Astrocyte (in vitro differentiated cells and primary cell): ENCODE measurements around the gene AKR1D1. TPM values are rescaled to one million over a fixed set of nuclear protein-coding genes. Genes with fewer than 3 reads are reported as not detected.
"Not testable (repeated sequence)": the region's sequence is repeated elsewhere in the genome, so short reads cannot be mapped to it uniquely, and the experiment has no call there.

ENCODE experiments used
- DNase-seq: peaks from one replicate; pipeline ENCODE4 v3.0.0-alpha.2; 2010; ENCODE audit warnings: low read depth
- FAIRE-seq: peaks from 2 replicates; lab custom pipeline; 2011; peaks lifted over from hg19 to GRCh38; lab: Jason Lieb, UNC
- H2AFZ ChIP-seq: 2 replicates; pipeline ENCODE4 v1.6.0; 2012; ENCODE audit warnings: low read depth, low read length, inconsistent platforms
- H3K27ac ChIP-seq: 2 replicates; pipeline ENCODE4 v1.5.1; 2011; ENCODE audit warnings: low read depth, low read length, inconsistent platforms
- H3K27me3 ChIP-seq: 2 replicates; pipeline ENCODE4 v1.6.0; 2011; ENCODE audit warnings: low read length, inconsistent platforms; ENCODE audit not compliant: insufficient read depth
- H3K36me3 ChIP-seq: 2 replicates; pipeline ENCODE4 v1.5.1; 2011; ENCODE audit warnings: low read length, inconsistent platforms; ENCODE audit not compliant: insufficient read depth
- H3K4me1 ChIP-seq: 2 replicates; pipeline ENCODE4 v1.5.1; 2011; ENCODE audit warnings: low read length, inconsistent platforms; ENCODE audit not compliant: insufficient read depth
- H3K4me2 ChIP-seq: 2 replicates; pipeline ENCODE4 v1.6.0; 2012; ENCODE audit warnings: low read length, inconsistent platforms
- H3K4me3 ChIP-seq: 2 replicates; pipeline ENCODE4 v1.5.1; 2011; ENCODE audit warnings: low read depth, mild to moderate bottlenecking, low read length, inconsistent platforms; ENCODE audit not compliant: insufficient read depth
- H3K79me2 ChIP-seq: 2 replicates; pipeline ENCODE4 v1.6.0; 2012; ENCODE audit warnings: mild to moderate bottlenecking, low read length, inconsistent platforms; ENCODE audit not compliant: insufficient read depth
- H3K9ac ChIP-seq: 2 replicates; pipeline ENCODE4 v1.6.0; 2012; ENCODE audit warnings: mild to moderate bottlenecking, low read length, inconsistent platforms
- H3K9me3 ChIP-seq: 2 replicates; pipeline ENCODE4 v1.5.1; 2012; ENCODE audit warnings: low read depth, mild to moderate bottlenecking, low read length, inconsistent platforms; ENCODE audit not compliant: insufficient read depth
- H4K20me1 ChIP-seq: 2 replicates; pipeline ENCODE4 v1.6.0; 2012; ENCODE audit warnings: low read length, inconsistent platforms; ENCODE audit not compliant: insufficient read depth
- H3K27ac Mint-ChIP-seq: one replicate; pipeline ENCODE4 v1.8.0; 2021; ENCODE audit warnings: mild to moderate bottlenecking, mixed read lengths; ENCODE audit not compliant: unreplicated experiment
- H3K27me3 Mint-ChIP-seq: one replicate; pipeline ENCODE4 v1.8.0; 2021; ENCODE audit warnings: low read depth, mixed read lengths; ENCODE audit not compliant: unreplicated experiment
- H3K36me3 Mint-ChIP-seq: one replicate; pipeline ENCODE4 v1.8.0; 2021; ENCODE audit warnings: low read depth, mixed read lengths; ENCODE audit not compliant: unreplicated experiment
- H3K4me1 Mint-ChIP-seq: one replicate; pipeline ENCODE4 v1.8.0; 2021; ENCODE audit warnings: low read depth, mixed read lengths; ENCODE audit not compliant: unreplicated experiment
- H3K4me3 Mint-ChIP-seq: one replicate; pipeline ENCODE4 v1.8.0; 2021; ENCODE audit warnings: mild to moderate bottlenecking, moderate library complexity, mixed read lengths; ENCODE audit not compliant: unreplicated experiment
- H3K9me3 Mint-ChIP-seq: one replicate; pipeline ENCODE4 v1.8.0; 2021; ENCODE audit warnings: mild to moderate bottlenecking, mixed read lengths; ENCODE audit not compliant: unreplicated experiment
- CTCF ChIP-seq: IDR thresholded peaks from 2 replicates; pipeline ENCODE4 v1.5.1; 2011; ENCODE audit warnings: low read depth, mild to moderate bottlenecking, inconsistent platforms, low read length, moderate library complexity; ENCODE audit not compliant: insufficient read depth
- EZH2 ChIP-seq: IDR thresholded peaks from 2 replicates; pipeline ENCODE4 v1.6.1; 2012; ENCODE audit warnings: mild to moderate bottlenecking, low read length, inconsistent platforms; ENCODE audit not compliant: insufficient read depth
- total RNA-seq: library from RNA; stranded (reverse); gene quantifications from 2 replicates; pipeline ENCODE4 v1.2.1, GENCODE V29; 2021

The AKR1D1 gene
- total RNA-seq, 1 donor from 2014 or later: not detected

- Histone ChIP-seq H3K4me1 (no peaks in the 10 kb centered on the region), H3K27me3 (peaks cover 5% of the 10 kb centered on the region), H3K4me3 (no peak overlapping the region), H3K79me2 (no peaks in the 10 kb centered on the region), H2AFZ (no peak overlapping the region), H3K36me3 (no peaks in the 10 kb centered on the region), H3K4me2 (no peak overlapping the region), H3K9me3 (no peaks in the 10 kb centered on the region), H3K27ac (no peak overlapping the region), H3K9ac (no peak overlapping the region), H4K20me1 (no peaks in the 10 kb centered on the region)
- Mint-ChIP-seq H3K27me3 (no peaks in the 10 kb centered on the region), H3K4me3 (no peak overlapping the region), H3K4me1 (peaks cover 24% of the 10 kb centered on the region), H3K36me3 (no peaks in the 10 kb centered on the region), H3K27ac (peak overlapping the region; percentile 38), H3K9me3 (no peaks in the 10 kb centered on the region)
- no peak for TF ChIP-seq CTCF
- no peak for TF ChIP-seq EZH2
- FAIRE-seq: no peak
- peak; percentile 55 for DNase-seq
Measured at GRCh38 chr7:138032770-138033169, 43.5 kb upstream of the AKR1D1 start.

- H3K4me3 ChIP-seq: no peak overlapping the region
- H3K27ac Mint-ChIP-seq: peak overlapping the region; percentile 38
- H3K36me3 Mint-ChIP-seq: no peaks in the 10 kb centered on the region
- no peaks in the 10 kb centered on the region for H3K4me1 ChIP-seq
- H2AFZ ChIP-seq: no peak overlapping the region
- peaks cover under 1% of the 10 kb centered on the region for H3K27me3 ChIP-seq
- no peak overlapping the region for H3K27ac ChIP-seq
- H3K4me3 Mint-ChIP-seq: no peak overlapping the region
- peaks cover 24% of the 10 kb centered on the region for H3K4me1 Mint-ChIP-seq
- TF ChIP-seq CTCF: no peak
- H3K79me2 ChIP-seq: no peaks in the 10 kb centered on the region
- no peak overlapping the region for H3K4me2 ChIP-seq
- FAIRE-seq (no peak), DNase-seq (no peak)
- no peaks in the 10 kb centered on the region for H3K27me3 Mint-ChIP-seq
- H4K20me1 ChIP-seq: no peaks in the 10 kb centered on the region
- H3K9me3 Mint-ChIP-seq: no peaks in the 10 kb centered on the region
- no peaks in the 10 kb centered on the region for H3K36me3 ChIP-seq
- no peaks in the 10 kb centered on the region for H3K9me3 ChIP-seq
- no peak overlapping the region for H3K9ac ChIP-seq
Measured at GRCh38 chr7:138033241-138033640, 43.0 kb upstream of the AKR1D1 start.

- Mint-ChIP-seq H3K27me3 (no peaks in the 10 kb centered on the region), H3K9me3 (peaks cover 14% of the 10 kb centered on the region), H3K36me3 (no peaks in the 10 kb centered on the region), H3K4me3 (no peak overlapping the region), H3K27ac (no peak overlapping the region), H3K4me1 (peaks cover 14% of the 10 kb centered on the region)
- no peak overlapping the region for H3K4me2 ChIP-seq
- H3K9ac ChIP-seq: no peak overlapping the region
- FAIRE-seq (no peak), DNase-seq (no peak)
- TF ChIP-seq CTCF: no peak
- no peak for TF ChIP-seq EZH2
- no peaks in the 10 kb centered on the region for H3K36me3 ChIP-seq
- no peaks in the 10 kb centered on the region for H3K79me2 ChIP-seq
- H3K27ac ChIP-seq: no peak overlapping the region
- H3K27me3 ChIP-seq: no peaks in the 10 kb centered on the region
- no peaks in the 10 kb centered on the region for H3K9me3 ChIP-seq
- no peak overlapping the region for H3K4me3 ChIP-seq
- H2AFZ ChIP-seq: no peak overlapping the region
- H3K4me1 ChIP-seq: no peaks in the 10 kb centered on the region
- no peaks in the 10 kb centered on the region for H4K20me1 ChIP-seq
Measured at GRCh38 chr7:138036135-138036534, 40.1 kb upstream of the AKR1D1 start.

- H3K9ac ChIP-seq, H3K4me2 ChIP-seq, H3K27ac ChIP-seq, DNase-seq, H3K36me3 ChIP-seq, H3K4me3 ChIP-seq, H3K27ac Mint-ChIP-seq, H3K4me3 Mint-ChIP-seq, FAIRE-seq, H2AFZ ChIP-seq, H3K36me3 Mint-ChIP-seq, H4K20me1 ChIP-seq, H3K4me1 ChIP-seq, H3K27me3 ChIP-seq, H3K4me1 Mint-ChIP-seq, H3K27me3 Mint-ChIP-seq, H3K79me2 ChIP-seq, H3K9me3 ChIP-seq: not testable (repeated sequence)
- H3K9me3 Mint-ChIP-seq: peaks cover 16% of the 10 kb centered on the region
Measured at GRCh38 chr7:138040063-138040462, 36.2 kb upstream of the AKR1D1 start.
